AG04450 (cell line): ENCODE data around the gene CCL23. TPM values are rescaled to one million over a fixed set of nuclear protein-coding genes. Genes with fewer than 3 reads are reported as not detected.
A peak's percentile ranks its signal among the peaks of the same experiment; 100 is the strongest.

Source experiments
- CTCF ChIA-PET: fragments of 300-600, 350-600 bp; formaldehyde crosslinking; extraction: SDS; loops from one replicate; lab custom pipeline; 2022; ENCODE audit warnings: antibody characterized with exemption, inconsistent platforms; lab: Charles Lee
- POLR2A ChIA-PET: fragments of 350-600 bp; formaldehyde crosslinking; extraction: SDS; loops from one replicate; lab custom pipeline; 2021; ENCODE audit warnings: antibody characterized with exemption, inconsistent platforms; lab: Yijun Ruan, JAX
- DNase-seq: peaks from one replicate; pipeline ENCODE4 v3.0.0-alpha.2; 2011; ENCODE audit warnings: low read depth, low spot score
- H3K27ac ChIP-seq: one replicate; pipeline ENCODE4 v1.5.1; 2012; ENCODE audit warnings: low read depth, low read length, control low read depth
- H3K27me3 ChIP-seq: one replicate; pipeline ENCODE4 v1.6.0; 2012; ENCODE audit warnings: low read length; ENCODE audit not compliant: control insufficient read depth, insufficient read depth
- H3K4me3 ChIP-seq: 2 replicates; pipeline ENCODE4 v1.5.1; 2011; ENCODE audit warnings: mild to moderate bottlenecking, low read depth, low read length, control low read depth
- H3K9me3 ChIP-seq: 2 replicates; pipeline ENCODE4 v1.5.1; 2012; ENCODE audit warnings: low read length; ENCODE audit not compliant: control insufficient read depth, insufficient read depth
- polyA plus RNA-seq: library from polyadenylated mRNA; depleted of rRNA; stranded (reverse); fragments of >200 nt; gene quantifications from 2 replicates; pipeline ENCODE4 v1.2.3, GENCODE V29; 2011
- TF ChIP-seq, protein P1 (sequence below): IDR thresholded peaks from 2 replicates; pipeline ENCODE4 v1.5.1; 2011; ENCODE audit warnings: low read depth, low read length, control low read depth, inconsistent platforms

Gene CCL23
- polyA plus RNA-seq, 1 experiment: not detected

DNA sequence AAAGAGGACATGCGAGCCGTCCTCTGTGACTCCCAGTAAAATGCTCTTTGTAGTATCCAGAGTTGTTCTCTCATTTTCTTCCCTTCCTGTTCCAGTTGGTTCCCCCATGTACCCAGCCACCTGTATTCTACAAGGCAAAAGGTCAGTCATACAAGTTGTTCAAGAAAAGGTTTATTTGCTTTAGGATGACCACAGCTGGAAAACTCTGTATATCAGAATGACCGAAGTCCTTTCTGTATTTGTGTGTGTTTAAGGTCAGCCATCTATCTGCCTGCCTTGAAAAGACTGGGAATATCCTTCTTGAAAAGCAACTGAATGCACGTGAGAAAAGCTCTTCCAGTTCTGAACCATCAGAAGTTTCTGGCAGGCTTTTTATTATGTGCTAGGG lies 44.8 kb downstream of the CCL23 start:
- H3K9me3 ChIP-seq: no peaks in the 10 kb centered on the region
- TF ChIP-seq, protein P1, sequence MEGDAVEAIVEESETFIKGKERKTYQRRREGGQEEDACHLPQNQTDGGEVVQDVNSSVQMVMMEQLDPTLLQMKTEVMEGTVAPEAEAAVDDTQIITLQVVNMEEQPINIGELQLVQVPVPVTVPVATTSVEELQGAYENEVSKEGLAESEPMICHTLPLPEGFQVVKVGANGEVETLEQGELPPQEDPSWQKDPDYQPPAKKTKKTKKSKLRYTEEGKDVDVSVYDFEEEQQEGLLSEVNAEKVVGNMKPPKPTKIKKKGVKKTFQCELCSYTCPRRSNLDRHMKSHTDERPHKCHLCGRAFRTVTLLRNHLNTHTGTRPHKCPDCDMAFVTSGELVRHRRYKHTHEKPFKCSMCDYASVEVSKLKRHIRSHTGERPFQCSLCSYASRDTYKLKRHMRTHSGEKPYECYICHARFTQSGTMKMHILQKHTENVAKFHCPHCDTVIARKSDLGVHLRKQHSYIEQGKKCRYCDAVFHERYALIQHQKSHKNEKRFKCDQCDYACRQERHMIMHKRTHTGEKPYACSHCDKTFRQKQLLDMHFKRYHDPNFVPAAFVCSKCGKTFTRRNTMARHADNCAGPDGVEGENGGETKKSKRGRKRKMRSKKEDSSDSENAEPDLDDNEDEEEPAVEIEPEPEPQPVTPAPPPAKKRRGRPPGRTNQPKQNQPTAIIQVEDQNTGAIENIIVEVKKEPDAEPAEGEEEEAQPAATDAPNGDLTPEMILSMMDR: no peak
- ChIA-PET CTCF (interaction anchor here (5.9 kb wide), 1 partner anchor 175 kb away, joined by 111 read pairs; no protein-coding TSS in a partner anchor), POLR2A (no interaction called here)
- no peaks in the 10 kb centered on the region for H3K27me3 ChIP-seq
- no peak overlapping the region for H3K27ac ChIP-seq
- no peak for DNase-seq
- no peak overlapping the region for H3K4me3 ChIP-seq

GRCh38 chr17:35972535-35972934 lies 45.2 kb downstream of the CCL23 start:
- Histone ChIP-seq H3K27me3 (no peaks in the 10 kb centered on the region), H3K9me3 (no peaks in the 10 kb centered on the region), H3K4me3 (no peak overlapping the region), H3K27ac (no peak overlapping the region)
- ChIA-PET CTCF (interaction anchor here (1.1 to 5.9 kb wide), 2 partner anchors 101 to 175 kb away, joined by 3 to 111 read pairs; no protein-coding TSS in a partner anchor), POLR2A (no interaction called here)
- no peak for DNase-seq
- TF ChIP-seq, protein P1: no peak

GRCh38 chr17:35972066-35972465 lies 45.7 kb downstream of the CCL23 start:
- no peaks in the 10 kb centered on the region for H3K9me3 ChIP-seq
- H3K4me3 ChIP-seq: no peak overlapping the region
- H3K27me3 ChIP-seq: no peaks in the 10 kb centered on the region
- TF ChIP-seq, protein P1: no peak
- POLR2A ChIA-PET: no interaction called here
- DNase-seq: no peak
- CTCF ChIA-PET: interaction anchor here (1.1 to 5.9 kb wide), 2 partner anchors 102 to 176 kb away, joined by 3 to 111 read pairs; no protein-coding TSS in a partner anchor
- H3K27ac ChIP-seq: no peak overlapping the region

- peak; percentile 58 for DNase-seq
- ChIA-PET POLR2A (no interaction called here), CTCF (interaction anchor here (0.6 to 5.9 kb wide), 27 partner anchors 8 to 513 kb away, joined by 3 to 111 read pairs (median 4); partner anchors contain the start of genes C17orf50 and CCL16)
- Histone ChIP-seq H3K4me3 (no peak overlapping the region), H3K27ac (no peak overlapping the region), H3K9me3 (no peaks in the 10 kb centered on the region), H3K27me3 (no peaks in the 10 kb centered on the region)
- TF ChIP-seq, protein P1: peak; percentile 80
These were observed 48.0 kb downstream of the CCL23 start for GRCh38 chr17:35969558-35970380.

DNA sequence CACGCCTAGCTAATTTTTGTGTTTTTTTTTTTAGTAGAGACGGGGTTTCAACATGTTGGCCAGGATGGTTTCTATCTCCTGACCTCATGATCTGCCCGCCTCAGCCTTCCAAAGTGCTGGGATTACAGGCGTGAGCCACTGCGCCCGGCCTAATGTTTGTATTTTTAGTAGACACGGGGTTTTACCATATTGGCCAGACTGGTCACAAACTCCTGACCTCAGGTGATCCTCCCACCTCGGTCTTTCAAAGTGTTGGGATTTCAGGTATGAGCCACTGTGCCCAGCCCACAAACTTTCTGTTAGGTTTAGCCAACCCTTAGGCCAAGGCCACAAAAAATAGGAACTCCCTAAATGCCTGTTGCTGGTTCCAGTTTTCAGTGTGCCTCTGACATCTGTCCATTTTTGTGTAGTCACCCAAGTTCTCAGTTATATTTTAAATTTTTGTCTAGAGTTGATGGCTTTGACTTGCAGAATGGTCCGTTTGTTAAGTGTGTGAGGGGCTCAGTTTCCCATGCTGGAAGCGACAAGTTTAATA lies 49.2 kb downstream of the CCL23 start:
- Histone ChIP-seq H3K27ac (no peak overlapping the region), H3K27me3 (no peaks in the 10 kb centered on the region), H3K4me3 (no peak overlapping the region), H3K9me3 (no peaks in the 10 kb centered on the region)
- ChIA-PET POLR2A (no interaction called here), CTCF (interaction anchor here (0.7 to 5.9 kb wide), 18 partner anchors 7 to 514 kb away, joined by 3 to 111 read pairs (median 5); partner anchors contain the start of gene C17orf50)
- DNase-seq: no peak
- TF ChIP-seq, protein P1: no peak
